PFSK-1 (cell line): ENCODE data around the gene GABBR2.

Experiments used
- POLR2AphosphoS5 ChIP-seq: IDR thresholded peaks from 2 replicates; pipeline ENCODE4 v1.6.1; 2012; ENCODE audit warnings: low read depth, mild to moderate bottlenecking, control low read depth, low read length, moderate library complexity
- SIN3A ChIP-seq: IDR thresholded peaks from 2 replicates; pipeline ENCODE4 v1.6.1; 2012; ENCODE audit warnings: mild to moderate bottlenecking, low read length, moderate library complexity, borderline replicate concordance; ENCODE audit not compliant: insufficient read depth

- TF ChIP-seq POLR2AphosphoS5, result no peak
- TF ChIP-seq SIN3A, result no peak
Measured at GRCh38 chr9:98530806-98531386, 177.8 kb downstream of the GABBR2 start.
